AG04449 (cell line): ENCODE data around the gene DCBLD1.

ENCODE experiments used
- CTCF ChIA-PET: fragments of 350-600 bp; formaldehyde crosslinking; extraction: SDS; loops from one replicate; lab custom pipeline; 2021; ENCODE audit warnings: antibody characterized with exemption; lab: Yijun Ruan, JAX
- POLR2A ChIA-PET: fragments of 400-600, 350-600 bp; formaldehyde crosslinking; extraction: SDS; loops from one replicate; lab custom pipeline; 2020; ENCODE audit warnings: antibody characterized with exemption, inconsistent platforms; lab: Yijun Ruan, JAX
- DNase-seq: peaks from one replicate; pipeline ENCODE4 v3.0.0-alpha.2; 2010; ENCODE audit warnings: low read depth, low spot score
- H3K4me3 ChIP-seq: 2 replicates; pipeline ENCODE4 v1.5.1; 2011; ENCODE audit warnings: low read depth, mild to moderate bottlenecking, control low read depth, low read length
- TF ChIP-seq, protein P1 (sequence below): IDR thresholded peaks from one replicate; pipeline ENCODE4 v1.5.1; 2011; ENCODE audit warnings: mild to moderate bottlenecking, moderate library complexity, low read length, control low read depth, inconsistent platforms; ENCODE audit not compliant: insufficient read depth; ENCODE audit errors: missing control alignments

Gene DCBLD1

DNA sequence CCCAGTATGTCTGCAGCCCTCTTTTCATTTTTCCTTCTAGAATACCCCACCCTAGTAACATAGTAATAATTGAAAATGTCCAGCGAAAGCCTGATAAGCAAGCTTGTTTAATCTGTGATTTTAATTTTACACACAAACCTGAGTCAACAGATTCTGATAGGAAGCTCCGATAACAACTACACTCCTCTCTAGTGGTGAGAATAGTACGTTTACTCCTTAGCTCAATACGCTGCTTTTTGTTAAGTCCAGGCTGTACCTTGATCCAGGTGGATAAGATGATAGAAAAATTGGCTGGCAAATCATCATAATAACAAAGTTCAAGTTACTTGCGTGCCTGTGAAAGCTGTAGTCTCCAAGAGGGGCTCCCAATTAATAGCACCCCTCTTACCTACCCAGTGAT lies 25.5 kb upstream of the DCBLD1 start:
- POLR2A ChIA-PET = no interaction called here
- CTCF ChIA-PET = interaction anchor here (0.9 to 3.9 kb wide), 6 partner anchors 8 to 149 kb away, joined by 3 to 28 read pairs (median 4); partner anchors contain the start of gene GOPC
- DNase-seq = no peak
- H3K4me3 ChIP-seq = no peak overlapping the region
- TF ChIP-seq, protein P1, sequence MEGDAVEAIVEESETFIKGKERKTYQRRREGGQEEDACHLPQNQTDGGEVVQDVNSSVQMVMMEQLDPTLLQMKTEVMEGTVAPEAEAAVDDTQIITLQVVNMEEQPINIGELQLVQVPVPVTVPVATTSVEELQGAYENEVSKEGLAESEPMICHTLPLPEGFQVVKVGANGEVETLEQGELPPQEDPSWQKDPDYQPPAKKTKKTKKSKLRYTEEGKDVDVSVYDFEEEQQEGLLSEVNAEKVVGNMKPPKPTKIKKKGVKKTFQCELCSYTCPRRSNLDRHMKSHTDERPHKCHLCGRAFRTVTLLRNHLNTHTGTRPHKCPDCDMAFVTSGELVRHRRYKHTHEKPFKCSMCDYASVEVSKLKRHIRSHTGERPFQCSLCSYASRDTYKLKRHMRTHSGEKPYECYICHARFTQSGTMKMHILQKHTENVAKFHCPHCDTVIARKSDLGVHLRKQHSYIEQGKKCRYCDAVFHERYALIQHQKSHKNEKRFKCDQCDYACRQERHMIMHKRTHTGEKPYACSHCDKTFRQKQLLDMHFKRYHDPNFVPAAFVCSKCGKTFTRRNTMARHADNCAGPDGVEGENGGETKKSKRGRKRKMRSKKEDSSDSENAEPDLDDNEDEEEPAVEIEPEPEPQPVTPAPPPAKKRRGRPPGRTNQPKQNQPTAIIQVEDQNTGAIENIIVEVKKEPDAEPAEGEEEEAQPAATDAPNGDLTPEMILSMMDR = no peak

DNA sequence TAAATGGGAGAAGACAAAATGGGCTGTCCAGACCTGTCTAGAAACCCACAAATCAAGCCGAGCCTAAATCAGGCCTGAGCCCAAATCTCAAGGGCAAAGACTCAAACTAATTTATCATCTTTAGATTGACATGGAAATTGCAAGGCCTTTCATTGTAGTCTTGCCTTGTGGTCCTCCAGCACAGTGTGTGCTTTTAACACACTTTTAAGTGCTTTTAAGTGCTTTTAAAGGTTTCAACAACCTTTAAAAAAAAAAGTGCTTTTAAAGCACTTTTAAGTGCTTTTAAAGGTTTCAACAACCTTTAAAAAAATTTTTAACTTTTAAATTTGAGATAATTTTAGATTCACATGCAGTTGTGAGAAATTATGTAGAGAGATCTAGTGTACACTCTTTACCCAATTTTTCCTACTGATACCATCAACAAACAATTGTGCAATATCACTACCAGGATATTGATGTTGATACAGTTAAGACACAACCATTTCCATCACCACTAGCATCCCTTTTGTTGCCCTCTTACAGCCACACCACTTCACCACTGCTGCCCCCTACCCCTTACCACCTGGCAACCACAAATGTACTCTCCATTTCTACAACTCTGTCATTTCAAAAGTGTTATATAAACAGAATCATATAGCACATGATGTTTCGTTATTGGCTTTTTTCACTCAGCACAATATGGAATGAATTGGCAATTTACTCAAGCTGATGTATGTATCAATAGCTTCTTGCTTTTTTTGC lies 23.1 kb upstream of the DCBLD1 start:
- ChIA-PET CTCF (interaction anchor here (0.6 to 1.1 kb wide), 2 partner anchors 10 to 97 kb away, joined by 3 to 4 read pairs; no protein-coding TSS in a partner anchor), POLR2A (no interaction called here)
- TF ChIP-seq, protein P1 = no peak
- DNase-seq = no peak
- no peak overlapping the region for H3K4me3 ChIP-seq

DNA sequence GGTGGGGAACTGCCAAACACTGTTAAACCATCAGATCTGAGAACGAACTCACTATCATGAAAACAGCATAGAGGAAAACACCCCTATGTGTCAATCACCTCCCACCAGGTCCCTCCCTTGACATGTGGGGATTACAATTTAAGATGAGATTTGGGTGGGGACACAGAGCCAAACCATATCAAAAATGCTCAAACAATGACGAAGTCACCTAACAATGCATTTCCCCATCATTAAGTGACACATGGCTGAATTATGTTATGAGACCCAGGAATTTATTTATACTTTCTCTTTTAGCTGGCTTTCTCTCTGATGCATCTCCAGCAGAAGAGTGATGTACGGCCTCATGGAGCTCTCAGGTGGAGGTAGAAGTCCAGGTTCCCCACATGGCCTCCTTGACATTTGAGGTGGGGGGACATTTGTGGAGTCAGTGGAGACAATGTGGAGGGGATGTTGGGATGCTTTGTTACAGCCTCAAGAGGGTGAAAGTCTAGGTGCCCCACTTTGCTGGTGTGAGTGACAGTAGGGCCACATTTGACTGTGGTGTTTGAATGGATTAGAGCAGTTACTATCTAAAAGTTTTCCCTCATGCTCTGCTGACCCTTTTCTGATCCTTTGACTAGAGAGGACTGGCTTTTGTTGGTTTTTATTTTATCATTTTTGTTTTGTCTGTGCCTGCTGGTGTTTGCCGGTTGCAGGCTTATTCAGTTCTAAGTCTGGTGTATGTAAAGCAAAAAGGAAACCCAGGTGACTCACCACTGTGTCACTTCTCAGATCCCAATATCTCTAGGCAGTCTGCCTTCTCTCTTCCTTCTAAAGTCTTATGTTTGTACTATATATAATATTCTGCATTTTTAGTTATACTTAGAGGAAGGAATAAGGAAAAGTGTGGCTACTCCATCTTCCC lies 18.5 kb upstream of the DCBLD1 start:
- H3K4me3 ChIP-seq = peak overlapping the region; percentile 21
- CTCF ChIA-PET = interaction anchor here (0.9 to 2.7 kb wide), 3 partner anchors 11 to 14 kb away, joined by 3 to 22 read pairs (median 5); no protein-coding TSS in a partner anchor
- TF ChIP-seq, protein P1 = no peak
- POLR2A ChIA-PET = interaction anchor here (0.7 to 1.5 kb wide), 2 partner anchors 13 to 18 kb away, joined by 3 read pairs; partner anchors contain the start of gene DCBLD1
- no peak for DNase-seq

DNA sequence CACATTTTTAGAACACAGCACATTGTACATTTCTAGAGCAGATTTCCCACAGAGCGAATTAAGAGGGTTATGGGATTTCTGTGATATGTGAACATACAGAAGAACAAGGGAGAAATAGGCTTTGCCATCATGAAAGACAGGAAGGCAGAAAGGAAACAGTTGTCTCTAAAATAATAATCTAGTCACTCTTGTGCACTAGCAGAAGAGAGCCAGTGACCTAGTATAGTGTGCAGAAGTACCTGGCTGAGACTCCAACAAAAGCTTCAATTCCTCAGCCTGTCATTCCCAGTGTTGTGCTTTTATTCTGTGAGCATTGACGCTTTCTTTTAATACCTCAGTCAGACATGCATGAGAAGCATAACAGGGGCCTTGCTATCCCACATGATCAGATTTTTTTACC lies 17.8 kb upstream of the DCBLD1 start:
- H3K4me3 ChIP-seq = no peak overlapping the region
- ChIA-PET CTCF (interaction anchor here (0.8 to 2.7 kb wide), 4 partner anchors 10 to 21 kb away, joined by 3 to 22 read pairs (median 4); no protein-coding TSS in a partner anchor), POLR2A (interaction anchor here (1.5 kb wide), 1 partner anchor 14 kb away, joined by 3 read pairs; no protein-coding TSS in a partner anchor)
- TF ChIP-seq, protein P1 = no peak
- DNase-seq = no peak

DNA sequence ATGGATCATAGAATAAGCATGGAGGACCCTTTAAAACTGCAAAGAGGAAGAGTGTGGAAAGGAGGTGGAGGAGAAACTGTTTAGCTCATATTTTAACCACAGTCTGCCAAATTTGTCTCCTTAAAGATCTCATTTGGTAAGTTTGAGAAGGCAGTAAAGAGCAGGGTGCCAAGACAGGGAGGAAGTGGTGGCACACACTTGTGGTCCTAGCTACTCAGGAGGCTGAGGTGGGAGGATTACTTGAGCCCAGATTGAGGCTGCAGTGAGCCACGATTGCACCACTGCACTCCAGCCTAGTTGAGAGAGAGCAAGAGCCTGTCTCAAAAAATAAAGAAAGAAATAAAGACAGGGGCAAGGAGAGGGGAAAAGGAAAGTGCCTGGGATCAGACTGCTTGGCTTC lies 16.8 kb upstream of the DCBLD1 start:
- H3K4me3 ChIP-seq = no peak overlapping the region

More for the DNA sequence above, 16.8 kb upstream of the DCBLD1 start:
- ChIA-PET CTCF (interaction anchor here (0.8 to 2.7 kb wide), 4 partner anchors 9 to 20 kb away, joined by 3 to 22 read pairs (median 4); no protein-coding TSS in a partner anchor), POLR2A (no interaction called here)
- TF ChIP-seq, protein P1 = no peak
- no peak for DNase-seq
